ENCODE results near the gene CSNK1D. TPM values are rescaled to one million over a fixed set of nuclear protein-coding genes. Genes with fewer than 3 reads are reported as not detected.

The CSNK1D gene
- total RNA-seq, 1 experiment from 2014 or later: 111 TPM

DNA sequence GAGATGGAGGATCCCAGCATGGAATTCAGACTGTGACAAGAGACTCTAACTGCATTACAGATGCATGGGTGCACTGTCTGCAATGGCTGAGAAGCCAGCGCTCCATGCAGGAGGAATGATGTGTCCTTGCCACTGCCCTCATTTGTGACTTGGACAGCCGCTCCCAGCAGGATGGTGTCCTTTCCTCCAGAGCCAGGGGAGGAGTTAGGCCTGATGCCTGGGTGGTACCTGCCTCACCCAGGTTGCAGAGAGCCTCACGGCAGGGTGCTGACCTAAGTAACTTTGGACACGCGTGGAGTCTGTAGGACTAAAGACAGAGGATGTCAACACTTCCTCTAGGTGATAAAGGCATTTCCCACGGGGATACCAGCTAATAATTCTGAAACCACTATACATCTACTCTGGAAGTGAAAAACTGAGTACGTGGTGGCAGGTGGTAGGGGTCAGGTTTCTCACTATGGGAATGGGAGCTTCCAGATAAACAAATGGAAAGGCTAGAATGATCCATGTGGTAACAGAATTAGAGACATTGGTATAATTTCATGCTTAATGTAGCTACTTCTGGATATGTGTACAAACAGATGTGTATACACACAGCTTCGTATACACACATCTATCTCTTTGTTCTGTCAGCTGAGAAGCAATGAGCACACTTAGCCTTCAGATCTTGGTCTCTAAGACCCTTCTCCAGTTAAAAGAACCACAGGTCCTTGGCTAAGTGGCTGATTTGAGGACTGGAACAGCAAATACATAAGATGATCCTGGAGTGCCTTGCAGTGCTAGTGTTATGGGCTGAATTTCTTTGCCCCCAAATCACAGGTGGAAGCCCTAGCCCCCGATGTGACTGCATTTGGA is 13.7 kb upstream of the CSNK1D start:
- ChIA-PET CTCF (no interaction called here), POLR2A (no interaction called here)
- DNase-seq (ENCODE audit: low spot score): no peak
- no peak for ATAC-seq
- Mint-ChIP-seq H3K4me1 (0 out of 2 replicates have a peak, but pooled peaks cover 2% of the 10 kb centered on the region), H3K4me3 (no peak overlapping the region), H3K9me3 (peaks cover 10% of the 10 kb centered on the region), H3K27me3 (ENCODE audit: low read depth) (peaks cover 6% of the 10 kb centered on the region; the same call in 1 of the 2 replicates), H3K36me3 (no peaks in the 10 kb centered on the region), H3K27ac (no peak overlapping the region)
- TF ChIP-seq ZBTB21 (CRISPR knock-in tag; IDR thresholded peaks at IDR 0.05; ENCODE audit: borderline replicate concordance) (no peak), JUN (CRISPR knock-in tag; IDR thresholded peaks at IDR 0.05) (no peak), KAT7 (CRISPR knock-in tag; IDR thresholded peaks at IDR 0.05; ENCODE audit: borderline replicate concordance) (no peak)

DNA sequence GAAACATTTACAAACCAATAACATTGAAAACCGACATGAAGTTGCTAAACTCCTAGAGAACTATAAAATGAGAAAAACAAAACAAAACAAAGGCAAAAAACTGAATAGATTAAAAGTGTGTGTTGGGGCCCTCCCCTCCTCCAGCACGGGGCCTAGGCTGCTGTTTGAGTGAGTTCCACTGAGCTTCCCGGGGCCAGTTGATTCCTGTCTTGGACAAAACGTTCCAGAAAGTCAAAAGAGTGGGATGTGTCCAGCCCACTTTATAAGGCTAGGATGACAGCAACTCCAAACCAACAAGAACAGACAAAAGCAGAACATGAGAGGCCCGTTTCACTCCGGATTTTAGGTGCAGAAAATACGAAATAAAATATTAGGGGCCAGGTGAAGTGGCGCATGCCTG is 11.6 kb upstream of the CSNK1D start:
- Mint-ChIP-seq H3K4me3 (no peak overlapping the region), H3K27me3 (ENCODE audit: low read depth) (peaks cover 6% of the 10 kb centered on the region), H3K4me1 (no peaks in the 10 kb centered on the region), H3K27ac (no peak overlapping the region; the same call in 1 of the 2 replicates), H3K36me3 (no peaks in the 10 kb centered on the region), H3K9me3 (peaks cover 10% of the 10 kb centered on the region)
- no peak for DNase-seq (ENCODE audit: low spot score)
- no peak for ATAC-seq
- no peak for TF ChIP-seq TP53 (CRISPR knock-in tag; IDR thresholded peaks at IDR 0.05)
- no peak for TF ChIP-seq PRRX2 (CRISPR knock-in tag; IDR thresholded peaks at IDR 0.05)
- no peak for TF ChIP-seq FOXJ3 (CRISPR knock-in tag; IDR thresholded peaks at IDR 0.05; ENCODE audit: borderline replicate concordance)
- no peak for TF ChIP-seq GABPB1 (CRISPR knock-in tag; IDR thresholded peaks at IDR 0.05)
- TF ChIP-seq ZNF671 (CRISPR knock-in tag; IDR thresholded peaks at IDR 0.05): no peak
- TF ChIP-seq, protein P1, sequence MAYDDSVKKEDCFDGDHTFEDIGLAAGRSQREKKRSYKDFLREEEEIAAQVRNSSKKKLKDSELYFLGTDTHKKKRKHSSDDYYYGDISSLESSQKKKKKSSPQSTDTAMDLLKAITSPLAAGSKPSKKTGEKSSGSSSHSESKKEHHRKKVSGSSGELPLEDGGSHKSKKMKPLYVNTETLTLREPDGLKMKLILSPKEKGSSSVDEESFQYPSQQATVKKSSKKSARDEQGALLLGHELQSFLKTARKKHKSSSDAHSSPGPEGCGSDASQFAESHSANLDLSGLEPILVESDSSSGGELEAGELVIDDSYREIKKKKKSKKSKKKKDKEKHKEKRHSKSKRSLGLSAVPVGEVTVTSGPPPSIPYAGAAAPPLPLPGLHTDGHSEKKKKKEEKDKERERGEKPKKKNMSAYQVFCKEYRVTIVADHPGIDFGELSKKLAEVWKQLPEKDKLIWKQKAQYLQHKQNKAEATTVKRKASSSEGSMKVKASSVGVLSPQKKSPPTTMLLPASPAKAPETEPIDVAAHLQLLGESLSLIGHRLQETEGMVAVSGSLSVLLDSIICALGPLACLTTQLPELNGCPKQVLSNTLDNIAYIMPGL (CRISPR knock-in tag; IDR thresholded peaks at IDR 0.05): no peak
- no peak for TF ChIP-seq ZBTB21 (CRISPR knock-in tag; IDR thresholded peaks at IDR 0.05; ENCODE audit: borderline replicate concordance)
- TF ChIP-seq GTF2I (CRISPR knock-in tag; conservative IDR thresholded peaks at IDR 0.05): no peak
- no peak for TF ChIP-seq TEAD1 (CRISPR knock-in tag; IDR thresholded peaks at IDR 0.05)
- no peak for TF ChIP-seq MXD4 (CRISPR knock-in tag; IDR thresholded peaks at IDR 0.05; ENCODE audit: borderline replicate concordance)
- TF ChIP-seq NR2C2 (CRISPR knock-in tag; IDR thresholded peaks at IDR 0.05): no peak
- POLR2A ChIA-PET: interaction anchor here (0.7 kb wide), 1 partner anchor 21 kb away, joined by 3 read pairs; no protein-coding TSS in a partner anchor
- CTCF ChIA-PET: interaction anchor here (1.3 kb wide), 1 partner anchor 15 kb away, joined by 5 read pairs; no protein-coding TSS in a partner anchor

DNA sequence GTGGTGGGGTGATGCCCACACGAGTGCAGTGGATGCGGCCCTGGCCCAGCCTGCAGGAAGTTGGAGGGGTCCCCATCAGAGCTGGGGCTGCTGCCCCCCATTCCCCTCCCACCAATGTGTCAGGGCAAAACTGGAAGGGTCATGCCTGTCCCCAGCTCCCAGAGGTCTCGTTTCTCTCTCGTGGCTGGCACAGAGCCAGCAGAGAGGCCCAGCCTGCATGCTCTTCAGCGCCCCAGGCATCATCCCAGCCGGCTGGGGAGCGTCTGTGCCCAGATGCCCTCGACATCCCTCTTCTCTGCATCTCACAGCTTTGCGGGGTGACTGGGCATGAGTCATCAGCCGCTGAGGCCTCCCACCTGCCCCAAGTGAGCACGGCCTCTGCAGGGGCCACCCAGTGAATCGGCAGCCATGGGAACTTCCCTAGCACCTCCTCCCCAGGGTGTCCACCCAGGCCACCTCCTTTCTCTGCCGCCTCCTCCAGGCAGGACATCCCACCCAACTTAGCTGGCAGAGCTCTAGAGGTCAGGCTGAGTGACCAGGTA is 9.8 kb upstream of the CSNK1D start:
- CTCF ChIA-PET: no interaction called here
- no peak for TF ChIP-seq TCF7 (CRISPR knock-in tag; IDR thresholded peaks at IDR 0.05; ENCODE audit: low read depth)
- no peak for TF ChIP-seq MXD4 (CRISPR knock-in tag; IDR thresholded peaks at IDR 0.05; ENCODE audit: borderline replicate concordance)
- no peak for TF ChIP-seq EMX1 (CRISPR knock-in tag; IDR thresholded peaks at IDR 0.05)
- no peak for TF ChIP-seq TEAD1 (CRISPR knock-in tag; IDR thresholded peaks at IDR 0.05)
- TF ChIP-seq, protein P2, sequence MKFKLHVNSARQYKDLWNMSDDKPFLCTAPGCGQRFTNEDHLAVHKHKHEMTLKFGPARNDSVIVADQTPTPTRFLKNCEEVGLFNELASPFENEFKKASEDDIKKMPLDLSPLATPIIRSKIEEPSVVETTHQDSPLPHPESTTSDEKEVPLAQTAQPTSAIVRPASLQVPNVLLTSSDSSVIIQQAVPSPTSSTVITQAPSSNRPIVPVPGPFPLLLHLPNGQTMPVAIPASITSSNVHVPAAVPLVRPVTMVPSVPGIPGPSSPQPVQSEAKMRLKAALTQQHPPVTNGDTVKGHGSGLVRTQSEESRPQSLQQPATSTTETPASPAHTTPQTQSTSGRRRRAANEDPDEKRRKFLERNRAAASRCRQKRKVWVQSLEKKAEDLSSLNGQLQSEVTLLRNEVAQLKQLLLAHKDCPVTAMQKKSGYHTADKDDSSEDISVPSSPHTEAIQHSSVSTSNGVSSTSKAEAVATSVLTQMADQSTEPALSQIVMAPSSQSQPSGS (CRISPR knock-in tag; IDR thresholded peaks at IDR 0.05; ENCODE audit: borderline replicate concordance, low read depth): no peak
- no peak for TF ChIP-seq NR1H2 (CRISPR knock-in tag; IDR thresholded peaks at IDR 0.05)
- no peak for TF ChIP-seq FOXJ3 (CRISPR knock-in tag; IDR thresholded peaks at IDR 0.05; ENCODE audit: borderline replicate concordance)
- TF ChIP-seq, protein P3, sequence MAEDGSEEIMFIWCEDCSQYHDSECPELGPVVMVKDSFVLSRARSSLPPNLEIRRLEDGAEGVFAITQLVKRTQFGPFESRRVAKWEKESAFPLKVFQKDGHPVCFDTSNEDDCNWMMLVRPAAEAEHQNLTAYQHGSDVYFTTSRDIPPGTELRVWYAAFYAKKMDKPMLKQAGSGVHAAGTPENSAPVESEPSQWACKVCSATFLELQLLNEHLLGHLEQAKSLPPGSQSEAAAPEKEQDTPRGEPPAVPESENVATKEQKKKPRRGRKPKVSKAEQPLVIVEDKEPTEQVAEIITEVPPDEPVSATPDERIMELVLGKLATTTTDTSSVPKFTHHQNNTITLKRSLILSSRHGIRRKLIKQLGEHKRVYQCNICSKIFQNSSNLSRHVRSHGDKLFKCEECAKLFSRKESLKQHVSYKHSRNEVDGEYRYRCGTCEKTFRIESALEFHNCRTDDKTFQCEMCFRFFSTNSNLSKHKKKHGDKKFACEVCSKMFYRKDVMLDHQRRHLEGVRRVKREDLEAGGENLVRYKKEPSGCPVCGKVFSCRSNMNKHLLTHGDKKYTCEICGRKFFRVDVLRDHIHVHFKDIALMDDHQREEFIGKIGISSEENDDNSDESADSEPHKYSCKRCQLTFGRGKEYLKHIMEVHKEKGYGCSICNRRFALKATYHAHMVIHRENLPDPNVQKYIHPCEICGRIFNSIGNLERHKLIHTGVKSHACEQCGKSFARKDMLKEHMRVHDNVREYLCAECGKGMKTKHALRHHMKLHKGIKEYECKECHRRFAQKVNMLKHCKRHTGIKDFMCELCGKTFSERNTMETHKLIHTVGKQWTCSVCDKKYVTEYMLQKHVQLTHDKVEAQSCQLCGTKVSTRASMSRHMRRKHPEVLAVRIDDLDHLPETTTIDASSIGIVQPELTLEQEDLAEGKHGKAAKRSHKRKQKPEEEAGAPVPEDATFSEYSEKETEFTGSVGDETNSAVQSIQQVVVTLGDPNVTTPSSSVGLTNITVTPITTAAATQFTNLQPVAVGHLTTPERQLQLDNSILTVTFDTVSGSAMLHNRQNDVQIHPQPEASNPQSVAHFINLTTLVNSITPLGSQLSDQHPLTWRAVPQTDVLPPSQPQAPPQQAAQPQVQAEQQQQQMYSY (CRISPR knock-in tag; IDR thresholded peaks at IDR 0.05): no peak
- TF ChIP-seq RELA (CRISPR knock-in tag; IDR thresholded peaks at IDR 0.05; ENCODE audit: borderline replicate concordance): no peak
- TF ChIP-seq SMAD3 (CRISPR knock-in tag; IDR thresholded peaks at IDR 0.05; ENCODE audit: borderline replicate concordance): no peak
- no peak for TF ChIP-seq TP53 (CRISPR knock-in tag; IDR thresholded peaks at IDR 0.05)
- no peak for TF ChIP-seq ZNF138 (CRISPR knock-in tag; conservative IDR thresholded peaks at IDR 0.05)

More for the DNA sequence above, 9.8 kb upstream of the CSNK1D start:
- Mint-ChIP-seq H3K4me1 (peaks cover 10% of the 10 kb centered on the region), H3K36me3 (no peaks in the 10 kb centered on the region), H3K4me3 (no peak overlapping the region), H3K9me3 (peaks cover 10% of the 10 kb centered on the region), H3K27ac (no peak overlapping the region), H3K27me3 (ENCODE audit: low read depth) (peaks cover 9% of the 10 kb centered on the region)
- ATAC-seq (no peak), DNase-seq (ENCODE audit: low spot score) (no peak)
- POLR2A ChIA-PET: interaction anchor here (0.6 kb wide), 1 partner anchor 19 kb away, joined by 3 read pairs; no protein-coding TSS in a partner anchor
